Ectodermal cell (in vitro differentiated cells): ENCODE measurements around the gene MYO7A.

Experiments used
- H3K27ac ChIP-seq: 2 replicates; pipeline ENCODE4 v1.7.0; 2013; ENCODE audit warnings: mild to moderate bottlenecking, low read depth, low read length; ENCODE audit not compliant: insufficient read depth, poor library complexity, severe bottlenecking
- H3K27me3 ChIP-seq: 2 replicates; pipeline ENCODE4 v1.7.0; 2013; ENCODE audit warnings: mild to moderate bottlenecking, low read length; ENCODE audit not compliant: insufficient read depth, control insufficient read depth, poor library complexity, severe bottlenecking
- H3K36me3 ChIP-seq: one replicate; pipeline ENCODE4 v1.7.0; 2013; ENCODE audit warnings: low read length; ENCODE audit not compliant: control insufficient read depth, insufficient read depth
- H3K4me1 ChIP-seq: one replicate; pipeline ENCODE4 v1.7.0; 2013; ENCODE audit warnings: low read length; ENCODE audit not compliant: control insufficient read depth, insufficient read depth
- H3K4me3 ChIP-seq: 2 replicates; pipeline ENCODE4 v1.7.0; 2013; ENCODE audit warnings: low read depth, low read length, control low read depth; ENCODE audit not compliant: insufficient read depth
- H3K9me3 ChIP-seq: 2 replicates; pipeline ENCODE4 v1.7.0; 2013; ENCODE audit warnings: mild to moderate bottlenecking, low read length, moderate library complexity; ENCODE audit not compliant: control insufficient read depth
- WGBS, 2 experiments: methylation state at CpG; one replicate each; pipeline ENCODE4 v1.1.7; 2013; ENCODE audit warnings: missing lambda C conversion rate in 2 of 2; 5-methylcytosine and 5-hydroxymethylcytosine counted together

Gene MYO7A

DNA sequence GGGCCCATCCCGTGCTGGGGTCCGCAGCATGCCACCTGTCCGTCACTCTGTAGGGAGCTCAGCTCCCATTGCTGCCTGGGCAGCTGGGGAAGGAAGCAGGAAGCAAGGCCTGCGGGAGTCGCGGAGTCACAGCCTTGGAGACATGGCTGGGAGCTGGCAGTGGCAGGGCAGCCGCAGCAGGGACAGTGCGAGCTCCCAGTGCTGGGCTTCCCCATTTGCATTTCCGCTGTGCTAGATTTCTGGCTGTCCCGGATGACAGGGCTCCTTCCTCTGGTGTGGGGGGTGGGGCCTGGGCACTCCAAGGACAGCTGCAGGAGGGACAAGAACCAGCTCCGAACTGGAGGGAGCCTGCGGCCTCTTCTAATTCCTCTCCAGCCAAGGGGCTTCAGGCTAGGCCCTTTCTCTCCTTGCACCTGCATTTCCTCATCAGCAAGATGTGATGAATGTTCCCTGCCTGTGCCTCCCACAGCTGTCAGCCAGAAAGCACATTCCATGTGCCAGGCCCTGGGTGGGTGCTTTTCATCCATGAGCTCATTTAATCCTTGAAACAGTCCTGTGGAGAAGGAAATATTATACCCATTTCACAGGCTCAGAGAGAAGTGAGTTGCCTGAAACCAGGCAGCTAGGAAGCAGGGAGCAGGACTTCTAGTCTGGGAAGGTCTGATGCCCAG, 48.0 kb downstream of the MYO7A start:
- H3K27me3 ChIP-seq = no peaks in the 10 kb centered on the region
- WGBS, 2 experiments = 21 to 29% methylated on average over 12 of the region's 12 CpGs
- peaks cover 38% of the 10 kb centered on the region for H3K4me1 ChIP-seq
- H3K9me3 ChIP-seq = no peaks in the 10 kb centered on the region
- H3K27ac ChIP-seq = no peak overlapping the region
- H3K4me3 ChIP-seq = no peak overlapping the region
- no peaks in the 10 kb centered on the region for H3K36me3 ChIP-seq

DNA sequence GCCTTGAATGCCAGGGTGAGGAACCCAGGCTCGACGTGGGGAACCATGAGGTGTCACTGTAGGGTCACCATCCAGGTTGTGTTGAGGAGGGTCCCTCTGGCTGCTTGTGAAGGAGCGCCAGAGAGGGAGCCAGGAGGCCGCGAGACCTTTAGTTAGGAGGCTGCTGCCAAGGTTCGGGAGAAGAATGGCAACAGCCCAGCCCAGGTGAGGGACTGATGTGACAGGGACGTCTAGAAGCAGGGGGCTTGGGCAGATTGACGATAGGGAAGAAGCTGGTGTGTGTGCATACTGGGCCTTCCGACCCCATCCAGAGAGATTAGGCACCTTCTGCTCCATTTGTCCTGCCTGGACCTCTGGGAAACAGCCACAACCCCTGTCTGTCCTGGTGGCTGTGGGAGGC, 49.0 kb downstream of the MYO7A start:
- peaks cover 29% of the 10 kb centered on the region for H3K4me1 ChIP-seq
- H3K4me3 ChIP-seq = no peak overlapping the region
- H3K9me3 ChIP-seq = no peaks in the 10 kb centered on the region
- H3K27me3 ChIP-seq = no peaks in the 10 kb centered on the region
- WGBS, 2 experiments = 91 to 95% methylated on average over 9 of the region's 9 CpGs
- H3K27ac ChIP-seq = no peak overlapping the region
- no peaks in the 10 kb centered on the region for H3K36me3 ChIP-seq

GRCh38 chr11:77178150-77178549, 50.1 kb downstream of the MYO7A start:
- no peaks in the 10 kb centered on the region for H3K27me3 ChIP-seq
- H3K36me3 ChIP-seq = no peaks in the 10 kb centered on the region
- H3K27ac ChIP-seq = no peak overlapping the region
- H3K9me3 ChIP-seq = no peaks in the 10 kb centered on the region
- no peak overlapping the region for H3K4me3 ChIP-seq
- 79 to 82% methylated on average over 4 of the region's 4 CpGs for WGBS, 2 experiments
- peaks cover 19% of the 10 kb centered on the region for H3K4me1 ChIP-seq

- H3K9me3 ChIP-seq = no peaks in the 10 kb centered on the region
- 95% methylated on average over 5 of the region's 5 CpGs for WGBS, 2 experiments
- no peaks in the 10 kb centered on the region for H3K36me3 ChIP-seq
- H3K27ac ChIP-seq = no peak overlapping the region
- peaks cover 10% of the 10 kb centered on the region for H3K4me1 ChIP-seq
- H3K4me3 ChIP-seq = no peak overlapping the region
- no peaks in the 10 kb centered on the region for H3K27me3 ChIP-seq
Observed at GRCh38 chr11:77179048-77179447, 51.0 kb downstream of the MYO7A start.

DNA sequence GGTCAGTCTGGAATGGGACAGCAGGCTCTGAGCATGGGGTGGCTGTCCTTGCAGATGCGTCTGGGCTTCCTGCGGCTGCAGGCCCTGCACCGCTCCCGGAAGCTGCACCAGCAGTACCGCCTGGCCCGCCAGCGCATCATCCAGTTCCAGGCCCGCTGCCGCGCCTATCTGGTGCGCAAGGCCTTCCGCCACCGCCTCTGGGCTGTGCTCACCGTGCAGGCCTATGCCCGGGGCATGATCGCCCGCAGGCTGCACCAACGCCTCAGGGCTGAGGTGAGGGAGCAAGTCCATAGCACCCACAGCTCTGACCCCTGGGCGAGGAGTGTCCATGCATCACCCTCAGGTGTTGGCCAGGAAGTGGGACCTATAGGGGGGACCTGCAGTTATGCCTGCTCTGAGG, 51.6 kb downstream of the MYO7A start:
- Histone ChIP-seq H3K27me3 (no peaks in the 10 kb centered on the region), H3K4me1 (peaks cover 10% of the 10 kb centered on the region), H3K9me3 (no peaks in the 10 kb centered on the region), H3K4me3 (no peak overlapping the region), H3K36me3 (no peaks in the 10 kb centered on the region), H3K27ac (no peak overlapping the region)
- WGBS, 2 experiments = 96% methylated on average over 19 of the region's 19 CpGs

DNA sequence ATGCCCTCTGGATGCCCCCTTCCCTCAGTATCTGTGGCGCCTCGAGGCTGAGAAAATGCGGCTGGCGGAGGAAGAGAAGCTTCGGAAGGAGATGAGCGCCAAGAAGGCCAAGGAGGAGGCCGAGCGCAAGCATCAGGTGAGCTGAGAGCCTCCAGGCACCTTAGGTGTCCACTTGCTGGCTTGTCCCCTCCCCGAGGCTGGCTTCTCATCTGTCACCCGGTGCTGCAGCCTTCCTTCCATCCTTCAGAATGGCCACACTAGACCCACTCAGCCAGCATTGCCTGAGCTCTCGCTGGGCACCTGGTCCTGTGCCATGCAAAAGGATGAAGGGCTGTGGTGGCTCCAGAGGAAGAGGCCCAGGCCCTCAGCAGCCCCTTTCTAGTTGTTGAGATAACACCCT, 52.3 kb downstream of the MYO7A start:
- WGBS, 2 experiments = 94 to 95% methylated on average over 11 of the region's 11 CpGs
- H3K27me3 ChIP-seq = no peaks in the 10 kb centered on the region
- H3K27ac ChIP-seq = no peak overlapping the region
- H3K4me1 ChIP-seq = peaks cover 8% of the 10 kb centered on the region
- H3K9me3 ChIP-seq = no peaks in the 10 kb centered on the region
- H3K36me3 ChIP-seq = no peaks in the 10 kb centered on the region
- no peak overlapping the region for H3K4me3 ChIP-seq

- Histone ChIP-seq H3K27me3 (no peaks in the 10 kb centered on the region), H3K27ac (no peak overlapping the region), H3K36me3 (no peaks in the 10 kb centered on the region), H3K4me1 (no peaks in the 10 kb centered on the region), H3K9me3 (no peaks in the 10 kb centered on the region), H3K4me3 (no peak overlapping the region)
- 92 to 94% methylated on average over 11 of the region's 11 CpGs for whole genome bisulfite sequencing, 2 experiments
Observed at GRCh38 chr11:77181226-77181625, 53.2 kb downstream of the MYO7A start.

DNA sequence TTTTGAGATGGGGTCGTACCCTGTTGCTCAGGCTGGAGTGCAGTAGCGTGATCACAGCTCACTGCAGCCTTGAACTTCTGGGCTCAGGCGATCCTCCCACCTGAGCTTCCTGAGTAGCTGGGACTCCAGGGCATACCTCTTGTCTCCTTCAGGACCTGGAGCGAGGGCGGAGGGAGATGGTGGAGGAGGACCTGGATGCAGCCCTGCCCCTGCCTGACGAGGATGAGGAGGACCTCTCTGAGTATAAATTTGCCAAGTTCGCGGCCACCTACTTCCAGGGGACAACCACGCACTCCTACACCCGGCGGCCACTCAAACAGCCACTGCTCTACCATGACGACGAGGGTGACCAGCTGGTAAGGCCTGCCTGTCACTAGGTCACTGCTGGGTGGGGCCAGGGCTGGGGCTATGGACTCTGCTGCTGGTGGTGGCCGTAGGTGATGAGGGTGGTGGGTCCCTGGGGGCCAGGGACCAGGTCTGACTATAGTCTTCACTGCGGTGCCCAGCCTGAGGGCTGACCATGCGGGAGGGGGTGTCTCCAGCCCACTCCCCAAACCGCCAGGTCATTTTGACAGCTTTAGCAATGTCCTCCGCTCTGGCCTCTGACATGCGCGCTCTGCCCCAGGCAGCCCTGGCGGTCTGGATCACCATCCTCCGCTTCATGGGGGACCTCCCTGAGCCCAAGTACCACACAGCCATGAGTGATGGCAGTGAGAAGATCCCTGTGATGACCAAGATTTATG, 53.9 kb downstream of the MYO7A start:
- Histone ChIP-seq H3K4me3 (no peak overlapping the region), H3K27ac (no peak overlapping the region)
- 95% methylated on average over 22 of the region's 22 CpGs for WGBS, 2 experiments

DNA sequence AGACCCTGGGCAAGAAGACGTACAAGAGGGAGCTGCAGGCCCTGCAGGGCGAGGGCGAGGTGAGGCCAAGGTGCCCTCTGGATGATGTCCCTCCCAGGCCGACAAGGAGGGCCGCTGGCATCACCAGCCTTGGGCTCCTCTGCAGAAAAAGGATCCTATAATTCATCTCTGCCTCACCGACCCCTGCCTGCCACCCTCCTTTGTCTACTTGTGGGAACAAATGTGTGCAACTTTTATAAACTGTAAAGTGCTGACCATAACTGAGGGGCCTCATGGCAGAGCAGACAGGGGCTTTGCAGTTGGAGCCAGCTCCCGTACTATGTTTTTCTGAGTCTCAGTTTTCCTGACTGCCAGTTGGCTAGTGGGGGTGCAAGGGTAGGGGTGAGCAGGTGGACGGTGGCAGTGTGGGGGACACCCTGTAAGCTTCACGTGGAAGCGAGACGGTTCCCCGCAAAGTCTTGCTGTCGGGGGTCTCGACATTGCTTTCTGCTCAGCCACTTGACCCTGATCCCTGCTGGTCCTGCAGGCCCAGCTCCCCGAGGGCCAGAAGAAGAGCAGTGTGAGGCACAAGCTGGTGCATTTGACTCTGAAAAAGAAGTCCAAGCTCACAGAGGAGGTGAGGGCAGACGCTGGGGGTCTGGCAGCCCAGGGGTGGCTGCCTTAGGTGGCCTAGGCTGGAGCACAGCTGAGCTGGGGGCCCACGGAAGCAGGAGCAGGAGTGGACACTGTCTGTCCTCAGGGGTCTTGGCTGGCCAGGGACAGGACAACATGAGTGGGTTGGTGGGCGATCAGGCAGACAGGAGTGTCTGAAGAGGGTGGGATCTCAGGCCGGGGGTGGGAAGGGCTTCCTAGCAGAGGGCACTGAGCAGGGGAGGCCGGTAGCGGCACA, 54.7 kb downstream of the MYO7A start:
- Histone ChIP-seq H3K27ac (no peak overlapping the region), H3K9me3 (no peaks in the 10 kb centered on the region), H3K4me3 (no peak overlapping the region), H3K36me3 (no peaks in the 10 kb centered on the region), H3K4me1 (no peaks in the 10 kb centered on the region), H3K27me3 (no peaks in the 10 kb centered on the region)
- WGBS, 2 experiments = 92% methylated on average over 21 of the region's 21 CpGs

More for the DNA sequence above, 53.9 kb downstream of the MYO7A start:
- no peaks in the 10 kb centered on the region for H3K4me1 ChIP-seq
- H3K9me3 ChIP-seq = no peaks in the 10 kb centered on the region
- no peaks in the 10 kb centered on the region for H3K27me3 ChIP-seq
- no peaks in the 10 kb centered on the region for H3K36me3 ChIP-seq

GRCh38 chr11:77183431-77183984, 55.5 kb downstream of the MYO7A start:
- Histone ChIP-seq H3K36me3 (no peaks in the 10 kb centered on the region), H3K27ac (no peak overlapping the region), H3K27me3 (no peaks in the 10 kb centered on the region), H3K4me3 (no peak overlapping the region), H3K4me1 (no peaks in the 10 kb centered on the region), H3K9me3 (no peaks in the 10 kb centered on the region)
- 92 to 99% methylated on average over 4 of the region's 4 CpGs for WGBS, 2 experiments
